Suppressor macrophage treated with lipopolysaccharide for 4 hours (primary cell): ENCODE data around the gene C19orf25.
"Not testable (repeated sequence)": the region's sequence is repeated elsewhere in the genome, so short reads cannot be mapped to it uniquely, and the experiment has no call there.

Source experiments
- DNase-seq: peaks from one replicate; pipeline ENCODE4 v3.0.0-alpha.2; 2020

Gene C19orf25

GRCh38 chr19:1495051-1495798, 16.2 kb upstream of the C19orf25 start:
- no peak for DNase-seq

- no peak for DNase-seq
These were observed 15.2 kb upstream of the C19orf25 start for GRCh38 chr19:1494115-1494815.

GRCh38 chr19:1492474-1493006, 13.5 kb upstream of the C19orf25 start:
- DNase-seq = no peak

- DNase-seq = no peak
These were observed 12.8 kb upstream of the C19orf25 start for GRCh38 chr19:1491849-1492170.

GRCh38 chr19:1491114-1491848, 12.3 kb upstream of the C19orf25 start, which contains the start of gene REEP6:
Gene REEP6, plus strand, starts transcription at chr19:1491181. Its CDS starts 89 bp downstream, at chr19:1491270.
- no peak for DNase-seq

GRCh38 chr19:1490311-1491113, 11.5 kb upstream of the C19orf25 start, which contains the start of gene PCSK4:
Gene PCSK4, minus strand, starts transcription at chr19:1490350. Its CDS starts 4 bp downstream, at chr19:1490346.
- DNase-seq = peak; percentile 99

- no peak for DNase-seq
These were observed 10.7 kb upstream of the C19orf25 start for GRCh38 chr19:1489463-1490310.

GRCh38 chr19:1488282-1488601, 9.2 kb upstream of the C19orf25 start:
- DNase-seq = no peak

- DNase-seq = no peak
These were observed 8.7 kb upstream of the C19orf25 start for GRCh38 chr19:1487576-1488281.

- no peak for DNase-seq
These were observed 7.9 kb upstream of the C19orf25 start for GRCh38 chr19:1486720-1487575.

- DNase-seq = no peak
These were observed 5.0 kb upstream of the C19orf25 start for GRCh38 chr19:1483979-1484428.

GRCh38 chr19:1483131-1483978, 4.3 kb upstream of the C19orf25 start:
- DNase-seq = no peak

- DNase-seq = no peak
These were observed 3.5 kb upstream of the C19orf25 start for GRCh38 chr19:1482361-1483130.

- no peak for DNase-seq
These were observed 2.9 kb upstream of the C19orf25 start for GRCh38 chr19:1481893-1482360.

- no peak for DNase-seq
These were observed 2.3 kb upstream of the C19orf25 start for GRCh38 chr19:1481224-1481892.

- DNase-seq = not testable (repeated sequence)
These were observed 2.0 kb downstream of the C19orf25 start for GRCh38 chr19:1477056-1477455.

GRCh38 chr19:1475751-1476437, 3.1 kb downstream of the C19orf25 start:
- no peak for DNase-seq
